ENCODE data around the gene ALOXE3. TPM values are rescaled to one million over a fixed set of nuclear protein-coding genes. Genes with fewer than 3 reads are reported as not detected.

Gene ALOXE3
- total and polyA plus RNA-seq, 9 donors = not detected

GRCh38 chr17:8095361-8095760 lies 23.0 kb downstream of the ALOXE3 start:
- H3K27ac ChIP-seq (ENCODE audit: low read length) = no peak overlapping the region
- H3K9me3 ChIP-seq (replicated peaks; ENCODE audit: control insufficient read depth, low read depth, low read length) = no peaks in the 10 kb centered on the region
- H3K4me1 ChIP-seq (ENCODE audit: control insufficient read depth, insufficient read depth, low read length) = no peaks in the 10 kb centered on the region
- no peak overlapping the region for H3K4me3 ChIP-seq (ENCODE audit: low read length)
- no peak for DNase-seq
- H3K27me3 ChIP-seq (ENCODE audit: control insufficient read depth, insufficient read depth, low read length) = peaks cover 30% of the 10 kb centered on the region
- WGBS (ENCODE audit: insufficient coverage) = 50% methylated on average over 2 of the region's 6 CpGs
- no peaks in the 10 kb centered on the region for H3K36me3 ChIP-seq (ENCODE audit: control insufficient read depth, insufficient read depth, low read length)

DNA sequence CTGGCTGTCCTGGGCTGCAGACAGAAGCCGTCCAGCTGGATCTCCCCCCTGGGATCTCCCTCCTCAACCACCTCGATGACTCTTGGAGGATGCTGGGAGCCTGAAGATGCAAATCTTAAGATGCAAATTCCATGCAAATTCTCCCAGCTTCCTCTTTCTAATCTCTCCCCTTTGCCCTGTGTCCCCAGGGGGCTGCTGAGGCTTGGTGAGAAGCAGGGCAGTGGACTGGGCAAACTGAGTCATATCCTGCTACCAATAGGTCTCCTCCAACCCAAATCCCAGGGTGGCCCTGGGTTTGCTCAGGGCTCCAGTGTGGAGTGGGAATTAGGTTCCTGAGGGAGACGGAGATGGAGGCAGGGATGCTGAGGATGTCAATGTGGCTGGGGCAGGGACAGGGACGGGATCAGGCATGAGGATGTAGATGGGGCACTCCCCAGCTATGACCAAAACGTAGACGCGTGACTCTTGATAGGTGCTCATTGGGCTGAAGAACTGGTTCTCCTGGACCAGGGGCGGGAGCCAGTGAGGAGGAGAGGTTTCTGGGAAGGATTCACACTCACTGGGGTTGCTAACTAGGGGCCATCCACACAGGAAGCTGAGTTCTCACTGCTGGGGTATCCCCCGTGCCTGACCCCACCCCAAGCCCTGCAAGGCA lies 27.2 kb downstream of the ALOXE3 start:
- H3K36me3 ChIP-seq (ENCODE audit: control insufficient read depth, insufficient read depth, low read length) = no peaks in the 10 kb centered on the region
- no peak for DNase-seq
- H3K27me3 ChIP-seq (ENCODE audit: control insufficient read depth, insufficient read depth, low read length) = peaks cover 50% of the 10 kb centered on the region
- H3K9me3 ChIP-seq (replicated peaks; ENCODE audit: control insufficient read depth, low read depth, low read length) = no peaks in the 10 kb centered on the region
- no peak overlapping the region for H3K4me3 ChIP-seq (ENCODE audit: low read length)
- WGBS (ENCODE audit: insufficient coverage) = 77% methylated on average over 5 of the region's 9 CpGs
- no peaks in the 10 kb centered on the region for H3K4me1 ChIP-seq (ENCODE audit: control insufficient read depth, insufficient read depth, low read length)
- H3K27ac ChIP-seq (ENCODE audit: low read length) = no peak overlapping the region

GRCh38 chr17:8089728-8090127 lies 28.6 kb downstream of the ALOXE3 start:
- DNase-seq = no peak
- Histone ChIP-seq H3K36me3 (ENCODE audit: control insufficient read depth, insufficient read depth, low read length) (no peaks in the 10 kb centered on the region), H3K4me3 (ENCODE audit: low read length) (no peak overlapping the region), H3K27me3 (ENCODE audit: control insufficient read depth, insufficient read depth, low read length) (peaks cover 47% of the 10 kb centered on the region), H3K9me3 (replicated peaks; ENCODE audit: control insufficient read depth, low read depth, low read length) (no peaks in the 10 kb centered on the region), H3K27ac (ENCODE audit: low read length) (no peak overlapping the region), H3K4me1 (ENCODE audit: control insufficient read depth, insufficient read depth, low read length) (no peaks in the 10 kb centered on the region)
- 63% methylated on average over 5 of the region's 6 CpGs for WGBS (ENCODE audit: insufficient coverage)

DNA sequence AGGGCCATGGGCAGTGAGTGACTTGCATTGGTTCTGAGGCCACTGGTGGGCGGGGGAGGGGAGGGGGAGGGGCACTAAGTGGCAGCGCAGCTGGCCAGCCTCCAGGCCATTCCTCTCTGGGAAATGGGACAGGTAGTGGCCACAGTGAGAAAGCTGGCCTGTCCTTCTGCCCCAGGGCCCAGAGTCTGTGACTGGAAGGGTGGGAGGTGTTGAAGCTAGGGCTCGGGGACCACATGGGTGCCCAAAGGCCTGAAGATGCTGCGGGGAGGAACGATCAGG lies 30.4 kb downstream of the ALOXE3 start:
- DNase-seq = no peak
- WGBS (ENCODE audit: insufficient coverage) = 55% methylated on average over 5 of the region's 5 CpGs
- no peak overlapping the region for H3K27ac ChIP-seq (ENCODE audit: low read length)
- no peaks in the 10 kb centered on the region for H3K4me1 ChIP-seq (ENCODE audit: control insufficient read depth, insufficient read depth, low read length)
- H3K27me3 ChIP-seq (ENCODE audit: control insufficient read depth, insufficient read depth, low read length) = peaks cover 56% of the 10 kb centered on the region
- no peaks in the 10 kb centered on the region for H3K36me3 ChIP-seq (ENCODE audit: control insufficient read depth, insufficient read depth, low read length)
- H3K4me3 ChIP-seq (ENCODE audit: low read length) = no peak overlapping the region
- no peaks in the 10 kb centered on the region for H3K9me3 ChIP-seq (replicated peaks; ENCODE audit: control insufficient read depth, low read depth, low read length)

GRCh38 chr17:8087075-8087951 lies 31.0 kb downstream of the ALOXE3 start, which contains the start of gene ALOX12B:
Gene ALOX12B (minus strand): TSS chr17:8087716. CDS start chr17:8087442, 274 bp downstream.
- no peaks in the 10 kb centered on the region for H3K4me1 ChIP-seq (ENCODE audit: control insufficient read depth, insufficient read depth, low read length)
- H3K36me3 ChIP-seq (ENCODE audit: control insufficient read depth, insufficient read depth, low read length) = no peaks in the 10 kb centered on the region
- H3K9me3 ChIP-seq (replicated peaks; ENCODE audit: control insufficient read depth, low read depth, low read length) = no peaks in the 10 kb centered on the region
- DNase-seq = no peak
- H3K4me3 ChIP-seq (ENCODE audit: low read length) = no peak within 1 kb of the TSS
- peaks cover 55% of the 10 kb centered on the region for H3K27me3 ChIP-seq (ENCODE audit: control insufficient read depth, insufficient read depth, low read length)
- H3K27ac ChIP-seq (ENCODE audit: low read length) = no peak within 1 kb of the TSS
- WGBS (ENCODE audit: insufficient coverage) = 79% methylated on average over 12 of the region's 20 CpGs

DNA sequence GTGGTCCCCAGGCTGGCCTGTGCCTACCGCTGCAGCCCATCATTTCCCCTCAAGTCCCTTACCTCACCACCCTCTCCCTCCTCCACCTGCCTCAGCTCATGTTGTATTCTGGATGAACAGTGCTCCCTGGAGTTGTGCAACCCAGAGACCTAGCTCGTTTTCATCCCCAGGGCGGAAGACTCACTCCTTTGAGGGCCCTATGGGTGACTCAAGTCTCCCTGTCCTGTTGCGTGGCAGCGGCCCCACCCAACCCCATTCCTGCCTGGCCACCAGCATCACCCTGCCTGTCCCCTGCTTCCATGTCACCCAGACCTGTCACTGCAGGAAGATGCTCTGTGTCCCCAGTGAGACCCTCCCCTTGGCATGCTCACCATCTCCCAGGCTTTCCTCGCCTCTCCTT lies 34.1 kb downstream of the ALOXE3 start:
- WGBS (ENCODE audit: insufficient coverage) = 83% methylated on average over 5 of the region's 6 CpGs
- H3K27me3 ChIP-seq (ENCODE audit: control insufficient read depth, insufficient read depth, low read length) = peaks cover 58% of the 10 kb centered on the region
- no peak for DNase-seq
- H3K36me3 ChIP-seq (ENCODE audit: control insufficient read depth, insufficient read depth, low read length) = no peaks in the 10 kb centered on the region
- peaks cover 11% of the 10 kb centered on the region for H3K4me1 ChIP-seq (ENCODE audit: control insufficient read depth, insufficient read depth, low read length)
- no peaks in the 10 kb centered on the region for H3K9me3 ChIP-seq (replicated peaks; ENCODE audit: control insufficient read depth, low read depth, low read length)
- no peak overlapping the region for H3K4me3 ChIP-seq (ENCODE audit: low read length)
- no peak overlapping the region for H3K27ac ChIP-seq (ENCODE audit: low read length)

- H3K36me3 ChIP-seq (ENCODE audit: control insufficient read depth, insufficient read depth, low read length) = no peaks in the 10 kb centered on the region
- no peak for DNase-seq
- no peaks in the 10 kb centered on the region for H3K9me3 ChIP-seq (replicated peaks; ENCODE audit: control insufficient read depth, low read depth, low read length)
- H3K4me3 ChIP-seq (ENCODE audit: low read length) = no peak overlapping the region
- WGBS (ENCODE audit: insufficient coverage) = 74% methylated on average over 4 of the region's 10 CpGs
- H3K4me1 ChIP-seq (ENCODE audit: control insufficient read depth, insufficient read depth, low read length) = peaks cover 14% of the 10 kb centered on the region
- H3K27ac ChIP-seq (ENCODE audit: low read length) = no peak overlapping the region
- peaks cover 67% of the 10 kb centered on the region for H3K27me3 ChIP-seq (ENCODE audit: control insufficient read depth, insufficient read depth, low read length)
These were observed 36.0 kb downstream of the ALOXE3 start for GRCh38 chr17:8082292-8082691.

GRCh38 chr17:8081876-8082275 lies 36.4 kb downstream of the ALOXE3 start:
- no peak for DNase-seq
- Histone ChIP-seq H3K36me3 (ENCODE audit: control insufficient read depth, insufficient read depth, low read length) (no peaks in the 10 kb centered on the region), H3K27ac (ENCODE audit: low read length) (no peak overlapping the region), H3K4me1 (ENCODE audit: control insufficient read depth, insufficient read depth, low read length) (peaks cover 14% of the 10 kb centered on the region), H3K4me3 (ENCODE audit: low read length) (no peak overlapping the region), H3K9me3 (replicated peaks; ENCODE audit: control insufficient read depth, low read depth, low read length) (no peaks in the 10 kb centered on the region), H3K27me3 (ENCODE audit: control insufficient read depth, insufficient read depth, low read length) (peaks cover 67% of the 10 kb centered on the region)
- 100% methylated on average over 1 of the region's 3 CpGs for WGBS (ENCODE audit: insufficient coverage)

DNA sequence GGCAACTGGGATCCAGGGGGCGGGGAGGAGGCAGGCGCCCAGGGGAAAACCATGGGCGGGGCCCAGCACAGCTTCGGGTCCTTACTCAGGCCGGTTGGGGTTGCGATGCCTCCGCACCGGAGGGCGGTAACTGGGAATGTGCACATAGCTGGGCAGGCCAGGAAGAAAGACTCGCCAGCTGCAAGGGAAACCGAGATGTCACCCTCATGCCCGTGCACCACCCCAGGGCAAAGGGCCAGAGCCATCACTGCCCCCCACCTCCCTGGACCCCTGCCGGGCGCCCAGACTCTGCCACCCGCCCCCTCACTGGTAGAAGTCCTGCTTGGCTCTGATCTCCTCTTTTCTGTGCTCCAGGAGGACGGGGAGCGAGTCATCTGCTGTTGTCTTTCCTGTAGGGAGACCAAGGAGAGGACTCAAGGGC lies 37.5 kb downstream of the ALOXE3 start:
- WGBS (ENCODE audit: insufficient coverage) = 20% methylated on average over 13 of the region's 17 CpGs
- H3K4me1 ChIP-seq (ENCODE audit: control insufficient read depth, insufficient read depth, low read length) = peaks cover 14% of the 10 kb centered on the region
- no peak overlapping the region for H3K27ac ChIP-seq (ENCODE audit: low read length)
- H3K36me3 ChIP-seq (ENCODE audit: control insufficient read depth, insufficient read depth, low read length) = no peaks in the 10 kb centered on the region
- DNase-seq = no peak
- H3K4me3 ChIP-seq (ENCODE audit: low read length) = no peak overlapping the region
- no peaks in the 10 kb centered on the region for H3K9me3 ChIP-seq (replicated peaks; ENCODE audit: control insufficient read depth, low read depth, low read length)
- peaks cover 72% of the 10 kb centered on the region for H3K27me3 ChIP-seq (ENCODE audit: control insufficient read depth, insufficient read depth, low read length)

- H3K4me1 ChIP-seq (ENCODE audit: control insufficient read depth, insufficient read depth, low read length) = peaks cover 14% of the 10 kb centered on the region
- no peaks in the 10 kb centered on the region for H3K36me3 ChIP-seq (ENCODE audit: control insufficient read depth, insufficient read depth, low read length)
- H3K9me3 ChIP-seq (replicated peaks; ENCODE audit: control insufficient read depth, low read depth, low read length) = no peaks in the 10 kb centered on the region
- no peak overlapping the region for H3K27ac ChIP-seq (ENCODE audit: low read length)
- 8% methylated on average over 17 of the region's 25 CpGs for WGBS (ENCODE audit: insufficient coverage)
- H3K4me3 ChIP-seq (ENCODE audit: low read length) = peak overlapping the region; percentile 36
- no peak for DNase-seq
- peaks cover 77% of the 10 kb centered on the region for H3K27me3 ChIP-seq (ENCODE audit: control insufficient read depth, insufficient read depth, low read length)
These were observed 38.0 kb downstream of the ALOXE3 start for GRCh38 chr17:8080208-8080798.
